Measurements from ENCODE around the gene XK. TPM values are rescaled to one million over a fixed set of nuclear protein-coding genes. Genes with fewer than 3 reads are reported as not detected.

XK gene
- 0.93 and 1.0 TPM in 2 replicates for total RNA-seq

GRCh38 chrX:37685381-37686359 lies at the start of gene XK:
Gene XK, plus strand, starts transcription at chrX:37685791. Its CDS starts 171 bp downstream, at chrX:37685962.

GRCh38 chrX:37779857-37780256 lies 94.3 kb downstream of the XK start, which contains the start of gene CYBB:
Gene CYBB, plus strand, starts transcription at chrX:37780059. Its CDS starts 19 bp downstream, at chrX:37780078.

Other genes with a start within 250 kb of the XK start
- gene LANCL3, start 114.1 kb upstream of the XK start, total RNA-seq: 0.34 and 1.1 TPM in 2 replicates
- under 0.01 TPM in 1 of 2 replicates, not detected in the other for gene CYBB, start 94.3 kb downstream of the XK start, total RNA-seq
- 47.2 and 51.5 TPM in 2 replicates for gene DYNLT3, start 161.8 kb downstream of the XK start, total RNA-seq